HL-60 (cell line): Measurements from ENCODE around the gene STXBP4.

Experiments
- DNase-seq, 2 experiments: peaks; one replicate each; pipeline ENCODE4 v3.0.0-alpha.2; 2010 to 2020; ENCODE audit warnings: low read depth in 1 of 2, low spot score in 1 of 2
- H3K27ac ChIP-seq: fragments of 250-450 bp; sonication (Bioruptor Pico); replicated peaks from 2 replicates; pipeline ENCODE4 v1.5.1; 2020; ENCODE audit warnings: mild to moderate bottlenecking, moderate library complexity
- H3K27me3 ChIP-seq: fragments of 250-450 bp; sonication (Bioruptor Pico); 2 replicates; pipeline ENCODE4 v1.5.1; 2021; ENCODE audit warnings: mild to moderate bottlenecking, moderate library complexity; ENCODE audit not compliant: insufficient read depth, poor library complexity, severe bottlenecking
- H3K4me3 ChIP-seq: replicated peaks from 2 replicates; pipeline ENCODE4 v1.5.1; 2011; ENCODE audit warnings: mild to moderate bottlenecking, control low read depth, low read length; ENCODE audit not compliant: insufficient read depth
- CTCF ChIP-seq: IDR thresholded peaks from one replicate; pipeline ENCODE4 v1.5.1; 2011; ENCODE audit warnings: low read length, control low read depth, inconsistent platforms; ENCODE audit not compliant: insufficient read depth
- GABPA ChIP-seq: IDR thresholded peaks from 2 replicates; pipeline ENCODE4 v1.6.1; 2012; ENCODE audit warnings: low read depth
- POLR2AphosphoS5 ChIP-seq: IDR thresholded peaks from 2 replicates; pipeline ENCODE4 v1.6.1; 2012; ENCODE audit warnings: low read depth
- REST ChIP-seq: IDR thresholded peaks from 2 replicates; pipeline ENCODE4 v1.6.1; 2012; ENCODE audit warnings: low read depth; ENCODE audit not compliant: insufficient replicate concordance
- SPI1 ChIP-seq: IDR thresholded peaks from 2 replicates; pipeline ENCODE4 v1.6.1; 2012; ENCODE audit warnings: low read depth, mild to moderate bottlenecking, borderline replicate concordance

STXBP4 gene

GRCh38 chr17:55038291-55038690, 69.7 kb downstream of the STXBP4 start:
- H3K27me3 ChIP-seq, result no peaks in the 10 kb centered on the region
- DNase-seq, result no peak
- no peak overlapping the region for H3K4me3 ChIP-seq
- no peak overlapping the region for H3K27ac ChIP-seq
- no peak for TF ChIP-seq CTCF
- no peak for TF ChIP-seq POLR2AphosphoS5
- no peak for TF ChIP-seq GABPA
- no peak for TF ChIP-seq REST
- TF ChIP-seq SPI1, result no peak

GRCh38 chr17:55040611-55041010, 72.0 kb downstream of the STXBP4 start:
- TF ChIP-seq CTCF, result no peak
- no peak for TF ChIP-seq POLR2AphosphoS5
- no peak for TF ChIP-seq SPI1
- no peak overlapping the region for H3K4me3 ChIP-seq
- H3K27ac ChIP-seq, result no peak overlapping the region
- DNase-seq, result no peak
- H3K27me3 ChIP-seq, result no peaks in the 10 kb centered on the region

- H3K27me3 ChIP-seq, result no peaks in the 10 kb centered on the region
- H3K4me3 ChIP-seq, result no peak overlapping the region
- H3K27ac ChIP-seq, result no peak overlapping the region
- no peak for TF ChIP-seq REST
- TF ChIP-seq CTCF, result no peak
- TF ChIP-seq GABPA, result no peak
- no peak for TF ChIP-seq SPI1
- TF ChIP-seq POLR2AphosphoS5, result no peak
- DNase-seq, result no peak
These were observed 85.3 kb downstream of the STXBP4 start for GRCh38 chr17:55053855-55054254.

- DNase-seq, result no peak
- no peak overlapping the region for H3K27ac ChIP-seq
These were observed 85.9 kb downstream of the STXBP4 start for GRCh38 chr17:55054429-55054828.

More at GRCh38 chr17:55054429-55054828, 85.9 kb downstream of the STXBP4 start:
- Histone ChIP-seq H3K4me3 (no peak overlapping the region), H3K27me3 (no peaks in the 10 kb centered on the region)
- TF ChIP-seq REST, result no peak
- TF ChIP-seq SPI1, result no peak
- no peak for TF ChIP-seq GABPA
- no peak for TF ChIP-seq POLR2AphosphoS5
- TF ChIP-seq CTCF, result no peak
